ENCODE data around the gene UBAC2. TPM values are rescaled to one million over a fixed set of nuclear protein-coding genes. Genes with fewer than 3 reads are reported as not detected.
"Not testable (repeated sequence)": the region's sequence is repeated elsewhere in the genome, so short reads cannot be mapped to it uniquely, and the experiment has no call there.

Gene UBAC2
- total RNA-seq, 1 experiment from 2014 or later = 96.0 TPM

- no peak for DNase-seq (ENCODE audit: low spot score)
- in situ Hi-C loops (cut with HindIII; ENCODE audit: low sequenced_read_pairs) = no loop called here
Measured at GRCh38 chr13:99208845-99209527, 8.3 kb downstream of the UBAC2 start.

- DNase-seq (ENCODE audit: low spot score); in situ Hi-C loops (cut with HindIII; ENCODE audit: low sequenced_read_pairs): not testable (repeated sequence)
Measured at GRCh38 chr13:99210627-99211026, 10.0 kb downstream of the UBAC2 start.

- in situ Hi-C loops (cut with HindIII; ENCODE audit: low sequenced_read_pairs) = no loop called here
Measured at GRCh38 chr13:99211421-99212035, 10.9 kb downstream of the UBAC2 start.

GRCh38 chr13:99214232-99214631 lies 13.6 kb downstream of the UBAC2 start:
- in situ Hi-C loops (cut with HindIII; ENCODE audit: low sequenced_read_pairs) = no loop called here
- DNase-seq (ENCODE audit: low spot score) = no peak

More at GRCh38 chr13:99211421-99212035, 10.9 kb downstream of the UBAC2 start:
- no peak for DNase-seq (ENCODE audit: low spot score)

- no peak for DNase-seq (ENCODE audit: low spot score)
- in situ Hi-C loops (cut with HindIII; ENCODE audit: low sequenced_read_pairs) = no loop called here
Measured at GRCh38 chr13:99214731-99215130, 14.1 kb downstream of the UBAC2 start.

- DNase-seq (ENCODE audit: low spot score) = no peak
Measured at GRCh38 chr13:99215184-99215830, 14.7 kb downstream of the UBAC2 start.

GRCh38 chr13:99217461-99218110 lies 16.9 kb downstream of the UBAC2 start:
- no peak for DNase-seq (ENCODE audit: low spot score)
- in situ Hi-C loops (cut with HindIII; ENCODE audit: low sequenced_read_pairs) = no loop called here

More at GRCh38 chr13:99215184-99215830, 14.7 kb downstream of the UBAC2 start:
- in situ Hi-C loops (cut with HindIII; ENCODE audit: low sequenced_read_pairs) = no loop called here

- in situ Hi-C loops (cut with HindIII; ENCODE audit: low sequenced_read_pairs) = no loop called here
- DNase-seq (ENCODE audit: low spot score) = no peak
Measured at GRCh38 chr13:99218126-99218525, 17.5 kb downstream of the UBAC2 start.

GRCh38 chr13:99218545-99218944 lies 17.9 kb downstream of the UBAC2 start:
- in situ Hi-C loops (cut with HindIII; ENCODE audit: low sequenced_read_pairs) = no loop called here
- DNase-seq (ENCODE audit: low spot score) = peak; percentile 31

- in situ Hi-C loops (cut with HindIII; ENCODE audit: low sequenced_read_pairs) = no loop called here
- DNase-seq (ENCODE audit: low spot score) = no peak
Measured at GRCh38 chr13:99218969-99219368, 18.3 kb downstream of the UBAC2 start.

- no peak for DNase-seq (ENCODE audit: low spot score)
- in situ Hi-C loops (cut with HindIII; ENCODE audit: low sequenced_read_pairs) = no loop called here
Measured at GRCh38 chr13:99220199-99220935, 19.7 kb downstream of the UBAC2 start.

GRCh38 chr13:99221567-99222239 lies 21.0 kb downstream of the UBAC2 start:
- in situ Hi-C loops (cut with HindIII; ENCODE audit: low sequenced_read_pairs) = no loop called here
- DNase-seq (ENCODE audit: low spot score) = no peak

GRCh38 chr13:99223587-99223986 lies 22.9 kb downstream of the UBAC2 start:
- DNase-seq (ENCODE audit: low spot score) = no peak
- in situ Hi-C loops (cut with HindIII; ENCODE audit: low sequenced_read_pairs) = no loop called here

- DNase-seq (ENCODE audit: low spot score) = no peak
- in situ Hi-C loops (cut with HindIII; ENCODE audit: low sequenced_read_pairs) = no loop called here
Measured at GRCh38 chr13:99224021-99224420, 23.4 kb downstream of the UBAC2 start.

GRCh38 chr13:99225078-99225477 lies 24.4 kb downstream of the UBAC2 start:
- in situ Hi-C loops (cut with HindIII; ENCODE audit: low sequenced_read_pairs) = no loop called here
- DNase-seq (ENCODE audit: low spot score) = no peak

GRCh38 chr13:99226513-99226912 lies 25.9 kb downstream of the UBAC2 start:
- in situ Hi-C loops (cut with HindIII; ENCODE audit: low sequenced_read_pairs) = no loop called here
- no peak for DNase-seq (ENCODE audit: low spot score)

- in situ Hi-C loops (cut with HindIII; ENCODE audit: low sequenced_read_pairs) = no loop called here
- DNase-seq (ENCODE audit: low spot score) = no peak
Measured at GRCh38 chr13:99227331-99227900, 26.8 kb downstream of the UBAC2 start.

- in situ Hi-C loops (cut with HindIII; ENCODE audit: low sequenced_read_pairs) = no loop called here
- DNase-seq (ENCODE audit: low spot score) = no peak
Measured at GRCh38 chr13:99227909-99228688, 27.4 kb downstream of the UBAC2 start.

Measured in G401 (cell line).